ENCODE data around the gene CEMIP.

DNA sequence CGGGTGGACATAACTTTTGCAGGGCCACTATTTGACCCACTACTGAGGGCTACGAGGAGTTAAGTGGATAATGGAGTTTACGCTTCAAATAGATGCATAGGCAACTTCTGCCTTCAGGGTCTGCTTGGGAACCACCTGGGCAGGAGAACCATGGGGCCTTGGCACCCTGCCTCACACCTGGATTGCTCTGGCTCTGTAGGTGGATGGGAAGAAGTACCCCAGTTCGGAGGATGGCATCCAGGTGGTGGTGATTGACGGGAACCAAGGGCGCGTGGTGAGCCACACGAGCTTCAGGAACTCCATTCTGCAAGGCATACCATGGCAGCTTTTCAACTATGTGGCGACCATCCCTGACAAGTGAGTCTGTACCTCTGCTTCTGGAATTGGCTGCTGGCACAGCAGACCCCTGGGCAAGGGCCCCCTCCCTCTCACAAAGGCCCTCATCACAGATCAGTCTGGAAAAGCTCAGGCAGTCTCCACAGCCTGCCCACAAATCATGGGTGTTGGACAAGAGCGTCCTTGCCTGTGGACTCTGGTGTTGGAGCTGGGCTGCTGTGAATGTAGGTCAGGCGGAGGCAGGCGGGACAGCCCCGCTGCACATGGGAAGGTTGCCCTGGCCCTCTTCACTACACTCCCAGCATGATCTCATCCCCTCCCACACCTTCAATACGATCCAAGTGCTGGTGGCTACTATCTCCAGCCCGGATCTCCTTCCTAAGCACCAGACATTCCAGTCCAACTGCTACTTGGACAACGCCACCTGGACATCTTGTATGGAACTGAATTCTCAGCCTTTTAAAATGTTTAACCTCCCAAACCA is 163.8 kb downstream of the CEMIP start:
- no peak for TF ChIP-seq POLR2AphosphoS5 (IDR thresholded peaks at IDR 0.05; ENCODE audit: low read depth)
- TF ChIP-seq CTCF (IDR thresholded peaks at IDR 0.05; ENCODE audit: insufficient read depth, low read length), result no peak

Measured in HL-60 (cell line).